ENCODE measurements around the gene MGAT5. TPM values are rescaled to one million over a fixed set of nuclear protein-coding genes. Genes with fewer than 3 reads are reported as not detected.

Gene MGAT5
- total RNA-seq, 1 donor from 2014 or later, result 151 TPM

GRCh38 chr2:134362152-134362668, 108.3 kb downstream of the MGAT5 start:
- DNase-seq (ENCODE audit: low spot score), result no peak

DNA sequence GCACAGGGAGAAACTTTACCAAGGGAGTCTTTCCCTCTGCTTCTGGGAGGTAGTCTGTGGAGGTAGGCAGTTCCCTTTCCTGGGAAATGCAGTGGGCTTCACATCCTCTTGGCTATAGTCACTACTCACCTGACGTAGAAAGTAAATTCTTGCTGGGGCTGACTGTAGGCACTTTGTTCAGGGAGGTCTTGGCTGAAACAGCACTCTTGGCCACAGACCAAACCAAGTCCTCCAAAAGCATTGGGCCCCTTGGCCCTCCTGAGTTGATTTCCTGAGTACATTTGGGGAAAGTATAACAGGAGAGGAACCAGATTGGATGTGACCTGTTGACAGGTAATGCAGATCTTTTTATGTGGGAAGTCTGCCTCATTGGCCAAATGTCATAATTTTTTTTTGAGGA, 108.9 kb downstream of the MGAT5 start:
- no peak for DNase-seq (ENCODE audit: low spot score)

DNA sequence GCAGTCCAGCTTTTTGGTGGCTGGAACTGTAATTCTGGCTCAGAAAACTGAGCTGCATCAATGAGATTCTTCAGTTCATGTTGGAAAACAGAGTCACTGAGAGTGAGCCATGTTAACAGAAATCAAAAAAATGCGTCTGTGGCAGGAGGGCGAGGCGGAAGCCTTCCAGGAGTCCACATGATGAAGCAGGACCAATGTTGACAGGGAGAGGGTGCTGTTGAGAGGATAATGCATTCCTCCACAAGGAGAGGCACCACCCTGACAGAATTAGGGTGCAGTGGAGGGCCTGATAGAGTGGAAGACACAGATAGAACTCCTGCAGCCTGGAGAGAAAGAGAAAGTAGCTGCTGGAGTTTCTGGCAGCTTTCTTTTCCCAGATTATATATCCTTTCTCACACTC, 111.5 kb downstream of the MGAT5 start:
- DNase-seq (ENCODE audit: low spot score), result no peak

DNA sequence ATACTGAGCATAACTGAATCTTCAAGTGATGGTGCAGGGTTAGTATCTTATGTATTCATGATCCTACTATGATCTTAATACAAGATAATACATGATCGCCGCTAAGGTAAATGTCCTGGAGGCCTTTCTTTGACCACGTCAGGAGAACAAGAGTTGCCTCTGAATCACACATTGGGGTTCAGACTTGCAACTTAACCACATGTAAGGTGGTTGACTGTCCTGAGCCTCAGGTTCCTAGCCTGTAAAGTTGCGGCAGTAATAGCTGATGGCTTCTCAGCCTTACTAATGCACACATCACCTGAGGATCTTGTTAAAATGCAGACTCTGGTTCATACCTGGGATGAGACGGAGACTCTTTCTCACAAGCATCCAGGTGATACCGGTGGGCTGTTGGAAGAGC, 112.5 kb downstream of the MGAT5 start:
- no peak for DNase-seq (ENCODE audit: low spot score)

GRCh38 chr2:134367213-134367612, 113.3 kb downstream of the MGAT5 start:
- peak; percentile 30 for DNase-seq (ENCODE audit: low spot score)

GRCh38 chr2:134368009-134368817, 114.3 kb downstream of the MGAT5 start:
- peak; percentile 96 for DNase-seq (ENCODE audit: low spot score)

DNA sequence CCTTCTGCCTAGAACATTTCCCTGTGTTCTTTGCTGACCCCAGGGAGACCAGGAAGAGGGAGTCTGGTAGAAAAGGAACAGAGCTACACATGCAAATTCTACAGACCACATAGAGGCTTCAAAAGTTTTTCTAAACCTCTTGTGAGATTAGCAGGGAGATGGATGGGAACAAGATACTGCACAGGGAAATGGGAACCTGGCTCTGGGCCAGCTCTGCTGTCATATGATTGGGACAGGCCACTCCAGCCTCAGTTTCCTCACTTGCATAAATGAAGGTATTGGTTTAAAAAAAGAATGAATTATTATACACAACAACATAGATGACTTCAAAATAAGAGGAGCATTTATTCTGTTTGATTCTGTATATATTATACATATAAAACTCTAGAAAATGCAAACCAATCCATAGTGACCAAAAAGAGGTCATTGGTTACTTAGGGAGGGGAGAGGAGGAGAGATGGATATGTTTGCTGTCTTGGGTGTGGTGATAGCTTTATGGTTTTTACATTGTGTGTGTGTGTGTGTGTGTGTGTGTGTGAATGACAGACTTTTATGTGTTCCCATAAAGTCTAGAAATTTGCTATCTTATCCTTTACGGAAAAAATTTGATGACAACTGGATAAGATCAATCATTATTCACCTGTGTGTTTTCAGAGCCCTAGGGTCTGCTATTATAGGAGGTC, 115.5 kb downstream of the MGAT5 start:
- peak; percentile 33 for DNase-seq (ENCODE audit: low spot score)

- peak; percentile 68 for DNase-seq (ENCODE audit: low spot score)
Observed at GRCh38 chr2:134370655-134371445, 117.0 kb downstream of the MGAT5 start.

GRCh38 chr2:134372141-134372540, 118.3 kb downstream of the MGAT5 start:
- peak; percentile 34 for DNase-seq (ENCODE audit: low spot score)

GRCh38 chr2:134372611-134373131, 118.8 kb downstream of the MGAT5 start:
- DNase-seq (ENCODE audit: low spot score), result peak; percentile 36

DNA sequence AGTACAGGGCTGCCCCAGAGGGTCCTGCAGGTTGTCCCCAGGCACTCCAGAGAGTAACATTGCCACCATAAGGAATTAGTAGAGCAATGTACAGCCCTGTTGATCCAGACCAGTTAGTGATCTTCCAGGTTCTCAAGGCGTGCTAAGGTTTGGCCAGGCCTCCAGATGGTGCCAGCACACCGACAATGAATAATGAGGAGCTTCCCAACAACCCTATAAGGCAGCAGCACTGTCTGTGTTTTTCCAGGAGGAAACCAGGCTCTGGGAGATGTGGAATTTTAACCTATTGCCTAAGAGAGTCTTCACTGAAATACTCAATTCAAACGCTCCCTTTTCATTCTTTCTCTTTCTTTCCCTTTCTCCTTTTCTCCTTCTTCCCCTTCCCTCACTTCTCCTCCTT, 122.1 kb downstream of the MGAT5 start:
- DNase-seq (ENCODE audit: low spot score), result peak; percentile 77

DNA sequence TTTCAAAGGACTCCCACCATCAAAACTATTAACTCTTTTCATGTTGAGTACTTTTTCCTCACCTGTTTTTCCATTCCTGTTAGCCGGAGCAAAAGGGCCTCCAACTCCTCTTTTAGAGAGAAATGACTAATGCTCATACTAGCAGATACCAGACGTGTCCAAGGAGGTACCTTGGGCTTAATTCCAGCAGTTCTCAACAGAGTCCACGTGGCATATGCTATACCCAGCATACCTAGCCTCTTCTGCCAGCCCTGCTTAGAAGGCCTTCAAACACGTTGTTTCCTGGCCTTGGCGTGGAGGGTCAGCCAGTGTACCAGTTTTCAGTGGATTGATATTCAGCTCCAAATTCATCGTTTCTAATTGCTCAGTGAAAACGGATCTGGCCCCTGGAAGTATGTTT, 123.9 kb downstream of the MGAT5 start:
- DNase-seq (ENCODE audit: low spot score), result no peak

DNA sequence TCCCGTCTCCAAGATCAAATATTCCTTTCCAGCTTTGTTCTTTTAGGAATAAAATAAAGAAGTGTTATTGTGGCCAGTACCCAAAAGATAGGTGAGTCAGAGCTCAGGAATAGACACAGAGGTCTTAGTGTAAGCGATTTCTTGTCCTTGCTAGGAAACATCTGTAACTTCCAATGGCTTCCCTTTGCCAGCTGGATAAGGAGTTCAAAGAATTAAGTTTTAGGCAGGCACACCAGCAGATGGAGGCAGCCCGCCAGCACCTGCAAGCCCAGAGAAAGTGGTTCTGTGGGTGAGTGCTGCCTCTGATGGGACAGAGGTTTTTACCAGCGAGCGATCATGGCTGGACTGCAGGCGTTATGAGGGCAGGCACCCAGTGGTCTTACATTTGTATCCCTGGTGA, 125.4 kb downstream of the MGAT5 start:
- no peak for DNase-seq (ENCODE audit: low spot score)

DNA sequence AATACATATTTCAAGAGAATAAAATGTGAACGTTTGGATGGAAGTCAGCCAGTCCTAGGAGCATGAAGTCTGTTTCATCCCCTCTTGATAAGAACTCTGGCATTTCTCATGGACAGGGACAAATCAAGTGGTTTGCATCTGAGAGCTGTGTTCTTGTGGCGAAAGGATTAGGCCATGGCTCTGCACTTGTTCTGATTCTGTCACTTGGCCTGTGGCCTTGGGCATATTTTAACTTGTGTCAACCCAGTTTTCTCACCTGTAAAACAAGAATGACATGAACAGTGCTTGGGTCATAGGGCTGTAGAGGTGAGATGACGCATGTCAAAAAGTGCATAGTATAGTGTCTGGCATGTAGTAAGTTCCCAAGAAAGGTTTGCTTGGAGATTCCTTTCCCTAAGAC, 125.8 kb downstream of the MGAT5 start:
- DNase-seq (ENCODE audit: low spot score), result no peak

DNA sequence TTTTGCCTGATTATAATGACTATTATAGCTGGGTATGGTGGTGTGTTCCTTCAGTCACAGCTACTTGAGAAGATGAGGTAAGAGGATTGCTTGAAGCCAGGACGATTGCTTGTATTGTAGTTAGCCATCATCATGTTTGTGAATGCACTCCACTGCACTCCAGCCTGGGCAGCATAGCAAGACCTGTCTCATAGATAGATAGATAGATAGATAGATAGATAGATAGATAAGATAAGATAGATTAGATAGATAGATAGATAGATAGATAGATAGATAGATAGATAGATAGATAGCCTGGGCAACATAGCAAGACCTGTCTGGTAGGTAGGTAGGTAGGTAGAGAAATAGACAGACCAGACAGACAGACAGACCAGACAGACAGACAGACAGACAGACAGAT, 127.3 kb downstream of the MGAT5 start:
- DNase-seq (ENCODE audit: low spot score), result no peak

- DNase-seq (ENCODE audit: low spot score), result no peak
Observed at GRCh38 chr2:134384131-134384530, 130.3 kb downstream of the MGAT5 start.

GRCh38 chr2:134385195-134385594, 131.3 kb downstream of the MGAT5 start:
- no peak for DNase-seq (ENCODE audit: low spot score)

DNA sequence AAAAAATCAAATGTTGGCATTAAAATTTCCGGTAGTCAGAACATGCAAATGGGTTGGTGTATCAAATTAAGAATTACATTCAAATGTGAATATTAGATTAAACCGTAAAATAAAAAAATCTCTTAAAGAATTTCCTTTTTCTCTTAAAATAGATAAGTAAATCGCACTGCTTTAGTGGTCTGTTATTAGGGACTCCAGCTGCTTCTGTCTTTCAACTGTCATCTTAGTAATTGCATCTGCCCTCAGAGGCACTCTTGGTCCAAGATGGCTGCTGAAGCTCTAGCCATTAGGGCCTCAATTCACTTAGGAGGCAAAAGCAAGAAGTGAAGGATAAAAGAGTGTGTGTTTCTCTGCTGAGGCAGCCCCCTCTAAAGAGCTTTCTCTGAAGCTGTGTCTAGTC, 132.4 kb downstream of the MGAT5 start:
- DNase-seq (ENCODE audit: low spot score), result no peak

DNA sequence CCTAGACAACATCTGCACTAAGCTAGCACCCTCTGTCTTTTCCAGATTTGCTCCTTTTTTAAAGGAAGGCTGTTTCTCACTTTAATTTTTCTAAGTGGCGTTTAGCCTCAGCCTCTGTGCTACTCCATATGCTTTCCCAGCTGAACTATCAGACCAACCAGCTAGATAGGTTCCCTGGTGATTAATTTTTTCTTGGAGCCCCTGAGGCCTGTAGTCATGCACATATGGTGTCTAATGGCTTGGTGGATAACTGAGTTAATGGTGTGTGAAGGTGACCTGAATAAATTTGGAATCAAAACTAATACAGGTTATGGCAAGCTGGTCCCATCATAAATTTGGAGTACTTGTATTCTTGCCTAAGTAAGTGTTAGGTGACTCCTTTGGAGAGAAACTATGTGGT, 135.5 kb downstream of the MGAT5 start:
- no peak for DNase-seq (ENCODE audit: low spot score)

- DNase-seq (ENCODE audit: low spot score), result no peak
Observed at GRCh38 chr2:134391751-134392160, 137.9 kb downstream of the MGAT5 start.

GRCh38 chr2:134392442-134393074, 138.7 kb downstream of the MGAT5 start:
- DNase-seq (ENCODE audit: low spot score), result no peak

Data from umbilical cord (tissue), 2 donors.